TTC549 (cell line): Measurements from ENCODE around the gene SND1.

Experiments used
- FAIRE-seq: peaks from 2 replicates; lab custom pipeline; 2012; peaks lifted over from hg19 to GRCh38; lab: Jason Lieb, UNC

Gene SND1

GRCh38 chr7:128024151-128024550, 372.2 kb downstream of the SND1 start:
- FAIRE-seq: no peak

- FAIRE-seq: no peak
Observed at GRCh38 chr7:128025380-128025779, 373.4 kb downstream of the SND1 start.

- no peak for FAIRE-seq
Observed at GRCh38 chr7:128025819-128026218, 373.8 kb downstream of the SND1 start.

- FAIRE-seq: no peak
Observed at GRCh38 chr7:128026551-128026950, 374.6 kb downstream of the SND1 start.

- FAIRE-seq: no peak
Observed at GRCh38 chr7:128027485-128027980, 375.5 kb downstream of the SND1 start.

- FAIRE-seq: no peak
Observed at GRCh38 chr7:128029405-128029995, 377.5 kb downstream of the SND1 start.

GRCh38 chr7:128030263-128030653, 378.3 kb downstream of the SND1 start:
- FAIRE-seq: no peak

- FAIRE-seq: no peak
Observed at GRCh38 chr7:128030654-128031611, 378.9 kb downstream of the SND1 start, which contains the start of gene LRRC4. LRRC4 (minus strand) TSS chr7:128031437; CDS start chr7:128030640, 797 bp downstream.

- no peak for FAIRE-seq
Observed at GRCh38 chr7:128031901-128032604, 380.1 kb downstream of the SND1 start.

- no peak for FAIRE-seq
Observed at GRCh38 chr7:128032605-128033235, 380.7 kb downstream of the SND1 start.

GRCh38 chr7:128033246-128033645, 381.3 kb downstream of the SND1 start:
- no peak for FAIRE-seq

GRCh38 chr7:128034825-128035224, 382.8 kb downstream of the SND1 start:
- FAIRE-seq: no peak

GRCh38 chr7:128035712-128036111, 383.7 kb downstream of the SND1 start:
- FAIRE-seq: no peak

- no peak for FAIRE-seq
Observed at GRCh38 chr7:128036226-128036940, 384.4 kb downstream of the SND1 start.

- no peak for FAIRE-seq
Observed at GRCh38 chr7:128037081-128037480, 385.1 kb downstream of the SND1 start.

GRCh38 chr7:128037880-128038619, 386.1 kb downstream of the SND1 start:
- FAIRE-seq: no peak

- FAIRE-seq: no peak
Observed at GRCh38 chr7:128039544-128039953, 387.6 kb downstream of the SND1 start.

- FAIRE-seq: no peak
Observed at GRCh38 chr7:128040205-128040604, 388.2 kb downstream of the SND1 start.

GRCh38 chr7:128041203-128041602, 389.2 kb downstream of the SND1 start:
- FAIRE-seq: no peak

- FAIRE-seq: no peak
Observed at GRCh38 chr7:128042012-128042411, 390.0 kb downstream of the SND1 start.

GRCh38 chr7:128044064-128044463, 392.1 kb downstream of the SND1 start:
- FAIRE-seq: no peak
